SK-N-SH (cell line): ENCODE data around the gene APOE.

ENCODE experiments used
- MXI1 ChIP-seq: IDR thresholded peaks from 2 replicates; pipeline ENCODE4 v1.6.1; 2012; ENCODE audit warnings: mild to moderate bottlenecking, low read depth, low read length, improper control_type of control experiment
- RFX5 ChIP-seq: IDR thresholded peaks from 2 replicates; pipeline ENCODE4 v1.6.1; 2012; ENCODE audit warnings: mild to moderate bottlenecking, improper control_type of control experiment, low read length
- TF ChIP-seq, protein P1 (sequence below): IDR thresholded peaks from 2 replicates; pipeline ENCODE4 v1.4.0; 2012; ENCODE audit warnings: low read depth, borderline replicate concordance
- TF ChIP-seq, protein P2 (sequence below): fragments of 200-600 bp; sonication (generic); IDR thresholded peaks from 2 replicates; pipeline ENCODE4 v1.6.1; 2017; ENCODE audit warnings: antibody characterized with exemption, mild to moderate bottlenecking, moderate library complexity

DNA sequence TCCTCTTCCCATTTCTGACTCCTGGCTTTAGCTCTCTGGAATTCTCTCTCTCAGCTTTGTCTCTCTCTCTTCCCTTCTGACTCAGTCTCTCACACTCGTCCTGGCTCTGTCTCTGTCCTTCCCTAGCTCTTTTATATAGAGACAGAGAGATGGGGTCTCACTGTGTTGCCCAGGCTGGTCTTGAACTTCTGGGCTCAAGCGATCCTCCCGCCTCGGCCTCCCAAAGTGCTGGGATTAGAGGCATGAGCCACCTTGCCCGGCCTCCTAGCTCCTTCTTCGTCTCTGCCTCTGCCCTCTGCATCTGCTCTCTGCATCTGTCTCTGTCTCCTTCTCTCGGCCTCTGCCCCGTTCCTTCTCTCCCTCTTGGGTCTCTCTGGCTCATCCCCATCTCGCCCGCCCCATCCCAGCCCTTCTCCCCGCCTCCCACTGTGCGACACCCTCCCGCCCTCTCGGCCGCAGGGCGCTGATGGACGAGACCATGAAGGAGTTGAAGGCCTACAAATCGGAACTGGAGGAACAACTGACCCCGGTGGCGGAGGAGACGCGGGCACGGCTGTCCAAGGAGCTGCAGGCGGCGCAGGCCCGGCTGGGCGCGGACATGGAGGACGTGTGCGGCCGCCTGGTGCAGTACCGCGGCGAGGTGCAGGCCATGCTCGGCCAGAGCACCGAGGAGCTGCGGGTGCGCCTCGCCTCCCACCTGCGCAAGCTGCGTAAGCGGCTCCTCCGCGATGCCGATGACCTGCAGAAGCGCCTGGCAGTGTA lies 2.7 kb downstream of the APOE start:
- TF ChIP-seq MXI1 = no peak
- TF ChIP-seq, protein P1, sequence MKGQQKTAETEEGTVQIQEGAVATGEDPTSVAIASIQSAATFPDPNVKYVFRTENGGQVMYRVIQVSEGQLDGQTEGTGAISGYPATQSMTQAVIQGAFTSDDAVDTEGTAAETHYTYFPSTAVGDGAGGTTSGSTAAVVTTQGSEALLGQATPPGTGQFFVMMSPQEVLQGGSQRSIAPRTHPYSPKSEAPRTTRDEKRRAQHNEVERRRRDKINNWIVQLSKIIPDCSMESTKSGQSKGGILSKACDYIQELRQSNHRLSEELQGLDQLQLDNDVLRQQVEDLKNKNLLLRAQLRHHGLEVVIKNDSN = no peak
- TF ChIP-seq, protein P2, sequence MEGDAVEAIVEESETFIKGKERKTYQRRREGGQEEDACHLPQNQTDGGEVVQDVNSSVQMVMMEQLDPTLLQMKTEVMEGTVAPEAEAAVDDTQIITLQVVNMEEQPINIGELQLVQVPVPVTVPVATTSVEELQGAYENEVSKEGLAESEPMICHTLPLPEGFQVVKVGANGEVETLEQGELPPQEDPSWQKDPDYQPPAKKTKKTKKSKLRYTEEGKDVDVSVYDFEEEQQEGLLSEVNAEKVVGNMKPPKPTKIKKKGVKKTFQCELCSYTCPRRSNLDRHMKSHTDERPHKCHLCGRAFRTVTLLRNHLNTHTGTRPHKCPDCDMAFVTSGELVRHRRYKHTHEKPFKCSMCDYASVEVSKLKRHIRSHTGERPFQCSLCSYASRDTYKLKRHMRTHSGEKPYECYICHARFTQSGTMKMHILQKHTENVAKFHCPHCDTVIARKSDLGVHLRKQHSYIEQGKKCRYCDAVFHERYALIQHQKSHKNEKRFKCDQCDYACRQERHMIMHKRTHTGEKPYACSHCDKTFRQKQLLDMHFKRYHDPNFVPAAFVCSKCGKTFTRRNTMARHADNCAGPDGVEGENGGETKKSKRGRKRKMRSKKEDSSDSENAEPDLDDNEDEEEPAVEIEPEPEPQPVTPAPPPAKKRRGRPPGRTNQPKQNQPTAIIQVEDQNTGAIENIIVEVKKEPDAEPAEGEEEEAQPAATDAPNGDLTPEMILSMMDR = no peak
- TF ChIP-seq RFX5 = no peak
